Neuron (in vitro differentiated cells): ENCODE measurements around the gene PECR.

Experiments
- H2AFZ ChIP-seq: one replicate; pipeline ENCODE4 v1.6.1; 2013; ENCODE audit warnings: low read depth, mild to moderate bottlenecking, inconsistent platforms, low read length, moderate library complexity
- H3K27me3 ChIP-seq: one replicate; pipeline ENCODE4 v1.6.1; 2013; ENCODE audit warnings: low read length; ENCODE audit not compliant: insufficient read depth
- H3K36me3 ChIP-seq: one replicate; pipeline ENCODE4 v1.6.1; 2013; ENCODE audit warnings: low read length; ENCODE audit not compliant: insufficient read depth
- H3K4me1 ChIP-seq: one replicate; pipeline ENCODE4 v1.6.1; 2013; ENCODE audit warnings: low read length; ENCODE audit not compliant: insufficient read depth
- H3K4me3 ChIP-seq: 2 replicates; pipeline ENCODE4 v1.5.1; 2013; ENCODE audit warnings: mild to moderate bottlenecking, low read length, moderate library complexity
- H3K9me3 ChIP-seq: one replicate; pipeline ENCODE4 v1.6.1; 2013; ENCODE audit warnings: low read length

The PECR gene

GRCh38 chr2:216055680-216056079 lies 25.9 kb downstream of the PECR start:
- no peaks in the 10 kb centered on the region for H3K4me1 ChIP-seq
- peaks cover 2% of the 10 kb centered on the region for H3K9me3 ChIP-seq
- no peaks in the 10 kb centered on the region for H3K27me3 ChIP-seq
- H3K36me3 ChIP-seq, result peaks cover 12% of the 10 kb centered on the region
- H2AFZ ChIP-seq, result no peak overlapping the region
- no peak overlapping the region for H3K4me3 ChIP-seq

GRCh38 chr2:216052420-216052819 lies 29.2 kb downstream of the PECR start:
- Histone ChIP-seq H3K36me3 (peaks cover 7% of the 10 kb centered on the region), H3K27me3 (no peaks in the 10 kb centered on the region), H3K4me1 (no peaks in the 10 kb centered on the region), H3K9me3 (peaks cover 2% of the 10 kb centered on the region), H2AFZ (no peak overlapping the region), H3K4me3 (no peak overlapping the region)

GRCh38 chr2:216051350-216051749 lies 30.3 kb downstream of the PECR start:
- Histone ChIP-seq H2AFZ (no peak overlapping the region), H3K4me1 (no peaks in the 10 kb centered on the region), H3K9me3 (peaks cover 2% of the 10 kb centered on the region), H3K36me3 (peaks cover 12% of the 10 kb centered on the region), H3K27me3 (no peaks in the 10 kb centered on the region), H3K4me3 (no peak overlapping the region)

- Histone ChIP-seq H3K9me3 (peaks cover 2% of the 10 kb centered on the region), H2AFZ (no peak overlapping the region), H3K4me1 (no peaks in the 10 kb centered on the region), H3K4me3 (no peak overlapping the region), H3K27me3 (no peaks in the 10 kb centered on the region), H3K36me3 (peaks cover 12% of the 10 kb centered on the region)
Observed at GRCh38 chr2:216049452-216049851, 32.2 kb downstream of the PECR start.

GRCh38 chr2:216047397-216047796 lies 34.2 kb downstream of the PECR start:
- H3K9me3 ChIP-seq, result peaks cover under 1% of the 10 kb centered on the region
- H2AFZ ChIP-seq, result no peak overlapping the region
- H3K27me3 ChIP-seq, result no peaks in the 10 kb centered on the region
- H3K4me1 ChIP-seq, result no peaks in the 10 kb centered on the region
- H3K36me3 ChIP-seq, result peaks cover 23% of the 10 kb centered on the region
- no peak overlapping the region for H3K4me3 ChIP-seq

GRCh38 chr2:216044883-216045486 lies 36.6 kb downstream of the PECR start:
- H2AFZ ChIP-seq, result no peak overlapping the region
- H3K27me3 ChIP-seq, result no peaks in the 10 kb centered on the region
- H3K4me1 ChIP-seq, result no peaks in the 10 kb centered on the region
- no peaks in the 10 kb centered on the region for H3K9me3 ChIP-seq
- no peak overlapping the region for H3K4me3 ChIP-seq
- peaks cover 21% of the 10 kb centered on the region for H3K36me3 ChIP-seq

- Histone ChIP-seq H3K36me3 (peaks cover 26% of the 10 kb centered on the region), H2AFZ (no peak overlapping the region)
Observed at GRCh38 chr2:216043949-216044348, 37.7 kb downstream of the PECR start.

GRCh38 chr2:216041438-216041837 lies 40.2 kb downstream of the PECR start:
- Histone ChIP-seq H3K4me1 (no peaks in the 10 kb centered on the region), H3K27me3 (no peaks in the 10 kb centered on the region), H3K36me3 (peaks cover 16% of the 10 kb centered on the region), H2AFZ (no peak overlapping the region), H3K4me3 (no peak overlapping the region), H3K9me3 (no peaks in the 10 kb centered on the region)

More at GRCh38 chr2:216043949-216044348, 37.7 kb downstream of the PECR start:
- Histone ChIP-seq H3K4me3 (no peak overlapping the region), H3K27me3 (no peaks in the 10 kb centered on the region), H3K4me1 (no peaks in the 10 kb centered on the region), H3K9me3 (no peaks in the 10 kb centered on the region)

GRCh38 chr2:216039918-216040317 lies 41.7 kb downstream of the PECR start:
- Histone ChIP-seq H3K9me3 (no peaks in the 10 kb centered on the region), H3K36me3 (peaks cover 24% of the 10 kb centered on the region), H3K4me3 (no peak overlapping the region), H2AFZ (no peak overlapping the region), H3K4me1 (no peaks in the 10 kb centered on the region), H3K27me3 (no peaks in the 10 kb centered on the region)

- Histone ChIP-seq H3K9me3 (no peaks in the 10 kb centered on the region), H3K4me1 (peaks cover 9% of the 10 kb centered on the region), H2AFZ (no peak overlapping the region), H3K27me3 (no peaks in the 10 kb centered on the region), H3K36me3 (peaks cover 8% of the 10 kb centered on the region), H3K4me3 (no peak overlapping the region)
Observed at GRCh38 chr2:216034065-216034464, 47.5 kb downstream of the PECR start.

GRCh38 chr2:216033403-216033802 lies 48.2 kb downstream of the PECR start:
- no peak overlapping the region for H3K4me3 ChIP-seq
- peaks cover 8% of the 10 kb centered on the region for H3K36me3 ChIP-seq
- no peaks in the 10 kb centered on the region for H3K27me3 ChIP-seq
- H3K4me1 ChIP-seq, result peaks cover 9% of the 10 kb centered on the region
- H3K9me3 ChIP-seq, result no peaks in the 10 kb centered on the region
- no peak overlapping the region for H2AFZ ChIP-seq

GRCh38 chr2:216031960-216032689 lies 49.5 kb downstream of the PECR start:
- Histone ChIP-seq H3K9me3 (no peaks in the 10 kb centered on the region), H3K36me3 (peaks cover 8% of the 10 kb centered on the region), H3K4me3 (no peak overlapping the region), H3K27me3 (no peaks in the 10 kb centered on the region), H2AFZ (no peak overlapping the region), H3K4me1 (peaks cover 9% of the 10 kb centered on the region)

GRCh38 chr2:216030216-216030615 lies 51.4 kb downstream of the PECR start:
- Histone ChIP-seq H3K27me3 (no peaks in the 10 kb centered on the region), H3K4me1 (peaks cover 9% of the 10 kb centered on the region), H2AFZ (no peak overlapping the region), H3K36me3 (no peaks in the 10 kb centered on the region), H3K4me3 (no peak overlapping the region), H3K9me3 (no peaks in the 10 kb centered on the region)
